HepG2 (cell line): ENCODE measurements around the gene HHATL. TPM values are rescaled to one million over a fixed set of nuclear protein-coding genes. Genes with fewer than 3 reads are reported as not detected.

Source experiments
- MAZ ChIP-seq, 2 experiments: sonication (generic) in 1 of 2; formaldehyde crosslinking in 1 of 2; IDR thresholded peaks; 2 replicates each; pipeline versions ENCODE4 v1.5.0 to v1.6.1; 2012 to 2020; ENCODE audit warnings: low read depth in 2 of 2, mild to moderate bottlenecking in 2 of 2, borderline replicate concordance in 1 of 2, improper control_type of control experiment in 1 of 2, low read length in 1 of 2, missing genetic modification reagents in 1 of 2, moderate library complexity in 1 of 2
- PCBP1 ChIP-seq: fragments of 200-400 bp; formaldehyde crosslinking; IDR thresholded peaks from 2 replicates; pipeline ENCODE4 v1.6.1; 2017; ENCODE audit warnings: mild to moderate bottlenecking, low read depth, low read length, borderline replicate concordance
- POLR2G ChIP-seq: fragments of 200-400 bp; formaldehyde crosslinking; IDR thresholded peaks from 2 replicates; pipeline ENCODE4 v1.6.1; 2018; ENCODE audit warnings: mild to moderate bottlenecking, low read depth, low read length, moderate library complexity
- SMARCC2 ChIP-seq: fragments of 450-650 bp; IDR thresholded peaks from 2 replicates; pipeline ENCODE4 v1.6.1; 2017; ENCODE audit warnings: antibody characterized with exemption, mild to moderate bottlenecking
- ZMAT3 ChIP-seq: sonication (generic); formaldehyde crosslinking; conservative IDR thresholded peaks from 2 replicates; pipeline ENCODE4 v1.7.0; 2021; ENCODE audit warnings: missing genetic modification reagents
- ZNF274 ChIP-seq: sonication (generic); formaldehyde crosslinking; IDR thresholded peaks from 2 replicates; pipeline ENCODE4 v1.5.1; 2020; ENCODE audit warnings: mild to moderate bottlenecking, missing genetic modification reagents
- ZNF563 ChIP-seq: sonication (generic); formaldehyde crosslinking; IDR thresholded peaks from 2 replicates; pipeline ENCODE4 v1.8.0; 2022; ENCODE audit warnings: mild to moderate bottlenecking, moderate library complexity, missing genetic modification reagents
- ZNF615 ChIP-seq: sonication (generic); formaldehyde crosslinking; IDR thresholded peaks from 2 replicates; pipeline ENCODE4 v1.5.0; 2020; ENCODE audit warnings: mild to moderate bottlenecking, missing genetic modification reagents, borderline replicate concordance
- ZNF616 ChIP-seq: sonication (generic); formaldehyde crosslinking; IDR thresholded peaks from 2 replicates; pipeline ENCODE4 v1.5.0; 2020; ENCODE audit warnings: low read depth, mild to moderate bottlenecking, missing genetic modification reagents
- ZNF790 ChIP-seq: sonication (generic); formaldehyde crosslinking; IDR thresholded peaks from 2 replicates; pipeline ENCODE4 v1.8.0; 2022; ENCODE audit warnings: missing genetic modification reagents, mild to moderate bottlenecking, borderline replicate concordance
- polyA plus RNA-seq, 8 experiments: library from polyadenylated mRNA; depleted of rRNA in 3 of 8; stranded (reverse) in 7 of 8; unstranded in 1 of 8; fragments of >200 nt; fragmentation: Illumina TruSeq in 4 of 8; extraction: Trizol in 4 of 8; gene quantifications; 2 replicates each; pipeline versions ENCODE4 v1.2.1 to v1.2.3, GENCODE V29; 2011 to 2016; ENCODE audit warnings: low read depth in 4 of 8, missing spikeins in 1 of 8, mixed read lengths in 1 of 8; ENCODE audit not compliant: insufficient read depth in 1 of 8
- total RNA-seq, 5 experiments: library from RNA; depleted of rRNA; stranded (reverse); fragments of >200 nt; fragmentation: Illumina TruSeq; extraction: Trizol; gene quantifications; 2 replicates each; pipeline ENCODE4 v1.2.3, GENCODE V29; 2016; ENCODE audit warnings: low read depth in 1 of 5
- TF ChIP-seq, protein P1 (sequence below): sonication (generic); formaldehyde crosslinking; conservative IDR thresholded peaks from 2 replicates; pipeline ENCODE4 v1.8.0; 2022; ENCODE audit warnings: mild to moderate bottlenecking, moderate library complexity, missing genetic modification reagents
- TF ChIP-seq, protein P2 (sequence below): sonication (generic); formaldehyde crosslinking; IDR thresholded peaks from 2 replicates; pipeline ENCODE4 v1.4.0; 2020; ENCODE audit warnings: mild to moderate bottlenecking, missing genetic modification reagents
- TF ChIP-seq, protein P3 (sequence below): sonication (generic); formaldehyde crosslinking; IDR thresholded peaks from 2 replicates; pipeline ENCODE4 v1.5.0; 2020; ENCODE audit warnings: mild to moderate bottlenecking, missing genetic modification reagents, borderline replicate concordance
- TF ChIP-seq, protein P4 (sequence below): IDR thresholded peaks from 2 replicates; pipeline ENCODE4 v1.6.1; 2016; ENCODE audit warnings: low read depth, borderline replicate concordance

Gene HHATL
- total and polyA plus RNA-seq, 2 of the 13 experiments (the other 11 are each of a cell fraction or from before 2014, with no cell fraction given), result 0.26 TPM; not detected in 1

DNA sequence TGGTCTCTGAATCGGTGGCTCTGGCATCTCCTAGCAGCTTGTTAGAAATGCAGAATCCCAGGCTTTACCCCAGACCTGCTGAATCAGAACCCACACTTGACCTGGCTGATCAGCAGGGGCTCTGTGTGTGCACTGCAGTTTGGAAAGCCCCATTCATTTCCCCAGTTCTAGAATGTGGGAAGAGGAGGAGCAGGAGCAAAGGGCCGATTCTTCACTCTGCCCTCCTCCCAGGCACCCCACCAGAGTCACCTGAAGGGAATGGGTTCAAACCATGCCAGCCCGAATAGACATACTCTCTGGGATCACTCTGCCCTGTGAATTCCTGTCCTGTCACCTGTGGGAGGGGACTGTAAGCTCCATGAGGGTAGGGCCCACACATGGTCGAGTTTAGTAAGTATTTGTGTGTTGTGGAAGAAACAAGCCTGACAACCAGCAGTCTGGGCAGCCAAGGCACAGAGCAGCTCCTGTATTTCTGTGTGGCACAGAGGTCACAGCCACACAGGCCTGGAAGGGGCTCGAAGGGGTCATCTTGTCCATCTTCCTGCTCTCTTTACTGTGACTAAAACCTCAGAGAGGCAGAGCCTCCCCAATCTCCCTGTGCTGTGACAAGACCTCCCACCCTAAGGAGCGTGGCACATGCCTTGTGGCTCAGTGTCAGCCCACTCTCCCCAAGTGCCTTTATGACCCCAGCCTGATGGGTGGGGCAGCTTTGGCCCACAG, 29.0 kb upstream of the HHATL start (continued):
- TF ChIP-seq MAZ (IDR thresholded peaks at IDR 0.05; ENCODE audit: borderline replicate concordance, low read depth, low read length) (no peak), MAZ (CRISPR knock-in tag; IDR thresholded peaks at IDR 0.05; ENCODE audit: low read depth) (no peak), ZNF790 (CRISPR knock-in tag) (no peak), PCBP1 (no peak), SMARCC2 (no peak), ZNF563 (CRISPR knock-in tag) (no peak), POLR2G (peak; percentile 30; the same call in 1 of the 2 replicates), ZNF615 (no peak), ZMAT3 (0 out of 2 replicates have a peak, but pooled peaks have one; percentile 12), ZNF616 (CRISPR knock-in tag) (no peak), ZNF274 (CRISPR knock-in tag) (0 out of 2 replicates have a peak, but pooled peaks have one; percentile 17)
- TF ChIP-seq, protein P1, sequence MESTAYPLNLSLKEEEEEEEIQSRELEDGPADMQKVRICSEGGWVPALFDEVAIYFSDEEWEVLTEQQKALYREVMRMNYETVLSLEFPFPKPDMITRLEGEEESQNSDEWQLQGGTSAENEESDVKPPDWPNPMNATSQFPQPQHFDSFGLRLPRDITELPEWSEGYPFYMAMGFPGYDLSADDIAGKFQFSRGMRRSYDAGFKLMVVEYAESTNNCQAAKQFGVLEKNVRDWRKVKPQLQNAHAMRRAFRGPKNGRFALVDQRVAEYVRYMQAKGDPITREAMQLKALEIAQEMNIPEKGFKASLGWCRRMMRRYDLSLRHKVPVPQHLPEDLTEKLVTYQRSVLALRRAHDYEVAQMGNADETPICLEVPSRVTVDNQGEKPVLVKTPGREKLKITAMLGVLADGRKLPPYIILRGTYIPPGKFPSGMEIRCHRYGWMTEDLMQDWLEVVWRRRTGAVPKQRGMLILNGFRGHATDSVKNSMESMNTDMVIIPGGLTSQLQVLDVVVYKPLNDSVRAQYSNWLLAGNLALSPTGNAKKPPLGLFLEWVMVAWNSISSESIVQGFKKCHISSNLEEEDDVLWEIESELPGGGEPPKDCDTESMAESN, result peak; percentile 82
- TF ChIP-seq, protein P2, sequence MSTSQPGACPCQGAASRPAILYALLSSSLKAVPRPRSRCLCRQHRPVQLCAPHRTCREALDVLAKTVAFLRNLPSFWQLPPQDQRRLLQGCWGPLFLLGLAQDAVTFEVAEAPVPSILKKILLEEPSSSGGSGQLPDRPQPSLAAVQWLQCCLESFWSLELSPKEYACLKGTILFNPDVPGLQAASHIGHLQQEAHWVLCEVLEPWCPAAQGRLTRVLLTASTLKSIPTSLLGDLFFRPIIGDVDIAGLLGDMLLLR (CRISPR knock-in tag), result 0 out of 2 replicates have a peak, but pooled peaks have one; percentile 13
- TF ChIP-seq, protein P3, sequence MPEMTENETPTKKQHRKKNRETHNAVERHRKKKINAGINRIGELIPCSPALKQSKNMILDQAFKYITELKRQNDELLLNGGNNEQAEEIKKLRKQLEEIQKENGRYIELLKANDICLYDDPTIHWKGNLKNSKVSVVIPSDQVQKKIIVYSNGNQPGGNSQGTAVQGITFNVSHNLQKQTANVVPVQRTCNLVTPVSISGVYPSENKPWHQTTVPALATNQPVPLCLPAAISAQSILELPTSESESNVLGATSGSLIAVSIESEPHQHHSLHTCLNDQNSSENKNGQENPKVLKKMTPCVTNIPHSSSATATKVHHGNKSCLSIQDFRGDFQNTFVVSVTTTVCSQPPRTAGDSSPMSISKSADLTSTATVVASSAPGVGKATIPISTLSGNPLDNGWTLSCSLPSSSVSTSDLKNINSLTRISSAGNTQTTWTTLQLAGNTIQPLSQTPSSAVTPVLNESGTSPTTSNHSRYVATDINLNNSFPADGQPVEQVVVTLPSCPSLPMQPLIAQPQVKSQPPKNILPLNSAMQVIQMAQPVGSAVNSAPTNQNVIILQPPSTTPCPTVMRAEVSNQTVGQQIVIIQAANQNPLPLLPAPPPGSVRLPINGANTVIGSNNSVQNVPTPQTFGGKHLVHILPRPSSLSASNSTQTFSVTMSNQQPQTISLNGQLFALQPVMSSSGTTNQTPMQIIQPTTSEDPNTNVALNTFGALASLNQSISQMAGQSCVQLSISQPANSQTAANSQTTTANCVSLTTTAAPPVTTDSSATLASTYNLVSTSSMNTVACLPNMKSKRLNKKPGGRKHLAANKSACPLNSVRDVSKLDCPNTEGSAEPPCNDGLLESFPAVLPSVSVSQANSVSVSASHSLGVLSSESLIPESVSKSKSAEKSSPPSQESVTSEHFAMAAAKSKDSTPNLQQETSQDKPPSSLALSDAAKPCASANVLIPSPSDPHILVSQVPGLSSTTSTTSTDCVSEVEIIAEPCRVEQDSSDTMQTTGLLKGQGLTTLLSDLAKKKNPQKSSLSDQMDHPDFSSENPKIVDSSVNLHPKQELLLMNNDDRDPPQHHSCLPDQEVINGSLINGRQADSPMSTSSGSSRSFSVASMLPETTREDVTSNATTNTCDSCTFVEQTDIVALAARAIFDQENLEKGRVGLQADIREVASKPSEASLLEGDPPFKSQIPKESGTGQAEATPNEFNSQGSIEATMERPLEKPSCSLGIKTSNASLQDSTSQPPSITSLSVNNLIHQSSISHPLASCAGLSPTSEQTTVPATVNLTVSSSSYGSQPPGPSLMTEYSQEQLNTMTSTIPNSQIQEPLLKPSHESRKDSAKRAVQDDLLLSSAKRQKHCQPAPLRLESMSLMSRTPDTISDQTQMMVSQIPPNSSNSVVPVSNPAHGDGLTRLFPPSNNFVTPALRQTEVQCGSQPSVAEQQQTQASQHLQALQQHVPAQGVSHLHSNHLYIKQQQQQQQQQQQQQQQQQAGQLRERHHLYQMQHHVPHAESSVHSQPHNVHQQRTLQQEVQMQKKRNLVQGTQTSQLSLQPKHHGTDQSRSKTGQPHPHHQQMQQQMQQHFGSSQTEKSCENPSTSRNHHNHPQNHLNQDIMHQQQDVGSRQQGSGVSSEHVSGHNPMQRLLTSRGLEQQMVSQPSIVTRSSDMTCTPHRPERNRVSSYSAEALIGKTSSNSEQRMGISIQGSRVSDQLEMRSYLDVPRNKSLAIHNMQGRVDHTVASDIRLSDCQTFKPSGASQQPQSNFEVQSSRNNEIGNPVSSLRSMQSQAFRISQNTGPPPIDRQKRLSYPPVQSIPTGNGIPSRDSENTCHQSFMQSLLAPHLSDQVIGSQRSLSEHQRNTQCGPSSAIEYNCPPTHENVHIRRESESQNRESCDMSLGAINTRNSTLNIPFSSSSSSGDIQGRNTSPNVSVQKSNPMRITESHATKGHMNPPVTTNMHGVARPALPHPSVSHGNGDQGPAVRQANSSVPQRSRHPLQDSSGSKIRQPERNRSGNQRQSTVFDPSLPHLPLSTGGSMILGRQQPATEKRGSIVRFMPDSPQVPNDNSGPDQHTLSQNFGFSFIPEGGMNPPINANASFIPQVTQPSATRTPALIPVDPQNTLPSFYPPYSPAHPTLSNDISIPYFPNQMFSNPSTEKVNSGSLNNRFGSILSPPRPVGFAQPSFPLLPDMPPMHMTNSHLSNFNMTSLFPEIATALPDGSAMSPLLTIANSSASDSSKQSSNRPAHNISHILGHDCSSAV (CRISPR knock-in tag), result no peak
- TF ChIP-seq, protein P4, sequence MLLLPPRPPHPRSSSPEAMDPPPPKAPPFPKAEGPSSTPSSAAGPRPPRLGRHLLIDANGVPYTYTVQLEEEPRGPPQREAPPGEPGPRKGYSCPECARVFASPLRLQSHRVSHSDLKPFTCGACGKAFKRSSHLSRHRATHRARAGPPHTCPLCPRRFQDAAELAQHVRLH (CRISPR knock-in tag), result no peak
